RPMI8226 (cell line): Measurements from ENCODE around the gene SLC34A1.
A peak's percentile ranks its signal among the peaks of the same experiment; 100 is the strongest.

Source experiments
- DNase-seq: peaks from one replicate; pipeline ENCODE4 v3.0.0-alpha.2; 2015

Gene SLC34A1

GRCh38 chr5:177389241-177390169 lies 5.3 kb downstream of the SLC34A1 start:
- DNase-seq = peak; percentile 43

- peak; percentile 85 for DNase-seq
These were observed 6.4 kb downstream of the SLC34A1 start for GRCh38 chr5:177390363-177391300.

GRCh38 chr5:177392765-177393164 lies 8.5 kb downstream of the SLC34A1 start:
- no peak for DNase-seq

GRCh38 chr5:177393206-177393765 lies 9.1 kb downstream of the SLC34A1 start:
- no peak for DNase-seq

GRCh38 chr5:177393990-177394389 lies 9.8 kb downstream of the SLC34A1 start:
- no peak for DNase-seq

- no peak for DNase-seq
These were observed 11.8 kb downstream of the SLC34A1 start for GRCh38 chr5:177396078-177396477.

GRCh38 chr5:177396807-177397206 lies 12.6 kb downstream of the SLC34A1 start:
- DNase-seq = no peak

- no peak for DNase-seq
These were observed 13.7 kb downstream of the SLC34A1 start for GRCh38 chr5:177397875-177398390.

- DNase-seq = no peak
These were observed 16.0 kb downstream of the SLC34A1 start, which contains the start of gene PFN3 for GRCh38 chr5:177399997-177400868. Gene PFN3, minus strand, starts transcription at chr5:177400661. Its CDS starts 85 bp downstream, at chr5:177400576.

GRCh38 chr5:177402271-177403043 lies 18.2 kb downstream of the SLC34A1 start:
- peak; percentile 70 for DNase-seq

GRCh38 chr5:177403102-177403791 lies 19.0 kb downstream of the SLC34A1 start:
- peak; percentile 76 for DNase-seq

GRCh38 chr5:177403792-177404640 lies 19.8 kb downstream of the SLC34A1 start:
- peak; percentile 93 for DNase-seq

- no peak for DNase-seq
These were observed 20.5 kb downstream of the SLC34A1 start for GRCh38 chr5:177404641-177405179.

GRCh38 chr5:177405312-177405711 lies 21.1 kb downstream of the SLC34A1 start:
- DNase-seq = no peak

- DNase-seq = no peak
These were observed 21.6 kb downstream of the SLC34A1 start for GRCh38 chr5:177405805-177406204.

- no peak for DNase-seq
These were observed 25.0 kb downstream of the SLC34A1 start, which contains the start of gene F12 for GRCh38 chr5:177409043-177409801. Gene F12, minus strand, starts transcription at chr5:177409564. Its CDS starts 37 bp downstream, at chr5:177409527.

- DNase-seq = no peak
These were observed 26.3 kb downstream of the SLC34A1 start for GRCh38 chr5:177410575-177410974.

- peak; percentile 88 for DNase-seq
These were observed 28.5 kb downstream of the SLC34A1 start for GRCh38 chr5:177412603-177413233.
